K562 (cell line): ENCODE measurements around the gene LRRC75A. TPM values are rescaled to one million over a fixed set of nuclear protein-coding genes. Genes with fewer than 3 reads are reported as not detected.
A peak's percentile ranks its signal among the peaks of the same experiment; 100 is the strongest.

Experiments used
- ATF3 ChIP-seq, 2 experiments: fragments of 450-650 bp in 1 of 2; sonication (generic) in 1 of 2; formaldehyde crosslinking in 1 of 2; IDR thresholded peaks in 1 of 2; conservative IDR thresholded peaks in 1 of 2; 2 replicates each; pipeline versions ENCODE4 v1.6.1 to v1.8.1; 2016 to 2023; ENCODE audit warnings: mild to moderate bottlenecking in 2 of 2, moderate library complexity in 2 of 2, inconsistent platforms in 1 of 2, missing genetic modification reagents in 1 of 2
- CEBPB ChIP-seq: fragments of 450-650 bp; IDR thresholded peaks from 2 replicates; pipeline ENCODE4 v1.6.1; 2016; ENCODE audit warnings: missing genetic modification characterization, missing compliant biosample characterization
- ETS1 ChIP-seq: conservative IDR thresholded peaks from 2 replicates; pipeline ENCODE4 v1.6.1; 2011; ENCODE audit warnings: low read depth, mild to moderate bottlenecking, low read length; ENCODE audit not compliant: control insufficient read depth
- ETV5 ChIP-seq: sonication (generic); formaldehyde crosslinking; IDR thresholded peaks from 2 replicates; pipeline ENCODE4 v1.4.0; 2020; ENCODE audit warnings: low read depth, mild to moderate bottlenecking, missing genetic modification reagents
- FOSL1 ChIP-seq: fragments of 200-800 bp; sonication (Bioruptor generic); conservative IDR thresholded peaks from 2 replicates; pipeline ENCODE4 v1.6.1; 2016; ENCODE audit warnings: missing genetic modification characterization, missing compliant biosample characterization
- GABPB2 ChIP-seq: fragments of 250-450 bp; sonication (Bioruptor Pico); conservative IDR thresholded peaks from 2 replicates; pipeline ENCODE4 v1.5.1; 2021; ENCODE audit warnings: mild to moderate bottlenecking
- JUND ChIP-seq, 2 experiments: IDR thresholded peaks; 2 replicates in 1 of 2; 3 replicates in 1 of 2; pipeline ENCODE4 v1.6.1; 2011; ENCODE audit warnings: borderline replicate concordance in 2 of 2, low read depth in 2 of 2, low read length in 2 of 2, improper control_type of control experiment in 1 of 2, missing biosample characterization in 1 of 2, missing genetic modification characterization in 1 of 2, missing genetic modification reagents in 1 of 2
- MEF2A ChIP-seq: IDR thresholded peaks from 2 replicates; pipeline ENCODE4 v1.6.1; 2011; ENCODE audit warnings: low read depth, mild to moderate bottlenecking, low read length, moderate library complexity; ENCODE audit not compliant: control insufficient read depth
- NEUROD1 ChIP-seq: fragments of 150-350 bp; IDR thresholded peaks from 2 replicates; pipeline ENCODE4 v1.6.1; 2014; ENCODE audit warnings: borderline replicate concordance, low read length, low read depth; ENCODE audit not compliant: partially characterized antibody
- POU5F1 ChIP-seq: fragments of 150-350 bp; IDR thresholded peaks from 2 replicates; pipeline ENCODE4 v1.6.1; 2014; ENCODE audit warnings: borderline replicate concordance, low read length, low read depth, mild to moderate bottlenecking; ENCODE audit not compliant: partially characterized antibody
- RBFOX2 ChIP-seq: fragments of 200-400 bp; formaldehyde crosslinking; IDR thresholded peaks from 2 replicates; pipeline ENCODE4 v1.6.1; 2017; ENCODE audit warnings: low read depth, mild to moderate bottlenecking, low read length, moderate library complexity
- SMARCC2 ChIP-seq: fragments of 450-650 bp; IDR thresholded peaks from 2 replicates; pipeline ENCODE4 v1.6.1; 2017; ENCODE audit warnings: antibody characterized with exemption, moderate library complexity, mild to moderate bottlenecking, low read depth
- TAF1 ChIP-seq: IDR thresholded peaks from 2 replicates; pipeline ENCODE4 v1.6.1; 2011; ENCODE audit warnings: mild to moderate bottlenecking, low read length, moderate library complexity; ENCODE audit not compliant: insufficient read depth, control insufficient read depth, severe bottlenecking; ENCODE audit errors: extremely low read depth
- VEZF1 ChIP-seq: fragments of 200-800 bp; sonication (Bioruptor generic); IDR thresholded peaks from 2 replicates; pipeline ENCODE4 v1.6.1; 2017; ENCODE audit warnings: missing genetic modification characterization, missing compliant biosample characterization
- ZBTB1 ChIP-seq: sonication (generic); formaldehyde crosslinking; IDR thresholded peaks from 2 replicates; pipeline ENCODE4 v1.8.1; 2023; ENCODE audit warnings: missing genetic modification reagents, low read depth, mild to moderate bottlenecking, borderline replicate concordance
- ZNF316 ChIP-seq: fragments of 450-650 bp; IDR thresholded peaks from 2 replicates; pipeline ENCODE4 v1.6.1; 2016
- ZNF398 ChIP-seq: fragments of 250-450 bp; sonication (Bioruptor Pico); IDR thresholded peaks from 2 replicates; pipeline ENCODE4 v1.8.0; 2021; ENCODE audit warnings: moderate library complexity, mild to moderate bottlenecking, inconsistent platforms
- ZNF589 ChIP-seq: fragments of 200-800 bp; sonication (Bioruptor generic); IDR thresholded peaks from 2 replicates; pipeline ENCODE4 v1.6.1; 2016; ENCODE audit warnings: low read depth, missing genetic modification characterization, missing compliant biosample characterization
- ZNF740 ChIP-seq, 3 experiments: fragments of 200-800 bp in 1 of 3; sonication (Bioruptor generic) in 1 of 3; sonication (generic) in 1 of 3; formaldehyde crosslinking in 1 of 3; IDR thresholded peaks; 2 replicates each; pipeline versions ENCODE4 v1.6.1 to v1.8.0; 2016 to 2022; ENCODE audit warnings: mild to moderate bottlenecking in 2 of 3, missing compliant biosample characterization in 2 of 3, missing genetic modification characterization in 2 of 3, missing genetic modification reagents in 1 of 3
- ZSCAN29 ChIP-seq: fragments of 450-650 bp; IDR thresholded peaks from 2 replicates; pipeline ENCODE4 v1.6.1; 2017
- polyA plus RNA-seq, 8 experiments: library from polyadenylated mRNA; depleted of rRNA in 4 of 8; stranded (reverse) in 5 of 8; unstranded in 3 of 8; fragments of >200 nt; fragmentation: Nextera tagmentation in 2 of 8; fragmentation: Illumina TruSeq in 1 of 8; extraction: Ambion mirVana in 2 of 8; extraction: Trizol in 1 of 8; gene quantifications; 2 replicates each; pipeline versions ENCODE4 v1.2.1 to v1.2.3, GENCODE V29; 2011 to 2014; ENCODE audit warnings: inconsistent platforms in 1 of 8, missing spikeins in 1 of 8
- total RNA-seq, 7 experiments: library from RNA; depleted of rRNA in 6 of 7; stranded (reverse); fragments of >200 nt in 6 of 7; fragmentation: Illumina TruSeq in 2 of 7; extraction: Trizol in 2 of 7; gene quantifications; 2 replicates each; pipeline versions ENCODE4 v1.2.1 to v1.2.3, GENCODE V29; 2011 to 2021; ENCODE audit warnings: low replicate concordance in 1 of 7

The LRRC75A gene
- total and polyA plus RNA-seq, 9 of the 15 experiments (the other 6 are each of a cell fraction or from before 2014, with no cell fraction given): 0.04 to 0.34 (median 0.08) TPM; not detected in 5

GRCh38 chr17:16419929-16420271 lies 72.1 kb downstream of the LRRC75A start (continued):
- peak; percentile 94 for TF ChIP-seq ZBTB1 (CRISPR knock-in tag)
- TF ChIP-seq ETS1: no peak
- peak; percentile 38; the same call in 1 of the 2 replicates for TF ChIP-seq ATF3 (IDR thresholded peaks at IDR 0.05)
- TF ChIP-seq ATF3 (CRISPR knock-in tag; conservative IDR thresholded peaks at IDR 0.05): no peak
- TF ChIP-seq GABPB2 (CRISPR knock-in tag): no peak
- TF ChIP-seq ZNF316: no peak
- TF ChIP-seq VEZF1 (CRISPR knock-in tag): peak; percentile 80
- TF ChIP-seq ETV5: peak; percentile 57; the same call in 1 of the 2 replicates
- 0 out of 2 replicates have a peak, but pooled peaks have one; percentile 41 for TF ChIP-seq SMARCC2
- TF ChIP-seq JUND (IDR thresholded peaks at IDR 0.05; ENCODE audit: borderline replicate concordance, low read depth, low read length): peak; percentile 88
- peak; percentile 39; the same call in 1 of the 3 replicates for TF ChIP-seq JUND (tag; IDR thresholded peaks at IDR 0.05; ENCODE audit: borderline replicate concordance, low read depth, low read length)
- no peak for TF ChIP-seq MEF2A
- TF ChIP-seq CEBPB (tag): no peak
- TF ChIP-seq ZNF589 (CRISPR knock-in tag): 0 out of 2 replicates have a peak, but pooled peaks have one; percentile 6
- no peak for TF ChIP-seq ZSCAN29
- TF ChIP-seq POU5F1: no peak
- no peak; the same call in 1 of the 2 replicates for TF ChIP-seq ZNF740 (CRISPR knock-in tag; IDR thresholded peaks at IDR 0.05)
- no peak for TF ChIP-seq ZNF740 (tag; IDR thresholded peaks at IDR 0.05)
- TF ChIP-seq RBFOX2: peak; percentile 27; the same call in 1 of the 2 replicates
- no peak for TF ChIP-seq TAF1
- TF ChIP-seq ZNF398 (CRISPR knock-in tag): no peak
- TF ChIP-seq FOSL1 (tag): peak; percentile 77
- peak; percentile 34 for TF ChIP-seq NEUROD1
